HepG2 (cell line): ENCODE results near the gene TSHZ2. TPM values are rescaled to one million over a fixed set of nuclear protein-coding genes. Genes with fewer than 3 reads are reported as not detected.

Experiments
- ATAC-seq: fragments of 200-7000 bp; cut with Tn5 transposase; 3 replicates; pipeline ENCODE4 v1.9.1; 2020; ENCODE audit warnings: mild to moderate bottlenecking, moderate library complexity
- BruUV-seq: library from RNA; stranded (reverse); fragments of 400-500 nt; replicated peaks from 2 replicates; lab custom pipeline; 2021; lab: Mats Ljungman, UMichigan
- CTCF ChIA-PET: fragments of 300-600 bp; formaldehyde crosslinking; extraction: SDS; loops from one replicate; lab custom pipeline; 2021; ENCODE audit warnings: low total read pairs, inconsistent platforms, low intra/inter-chr PET ratio; lab: Yijun Ruan, JAX
- POLR2A ChIA-PET: fragments of 350-600 bp; sonication (Branson Sonifier 250); formaldehyde crosslinking; loops from one replicate; lab custom pipeline; 2020; ENCODE audit warnings: antibody characterized with exemption, inconsistent platforms; lab: Yijun Ruan, JAX
- DNase-seq: peaks from one replicate; pipeline ENCODE4 v3.0.0-alpha.2; 2015; ENCODE audit warnings: low spot score
- FAIRE-seq: peaks from 3 replicates; lab custom pipeline; 2011; peaks lifted over from hg19 to GRCh38; lab: Jason Lieb, UNC
- H2AFZ ChIP-seq: one replicate; pipeline ENCODE4 v1.6.1; 2011; ENCODE audit warnings: low read length, inconsistent platforms
- H3K27ac ChIP-seq: fragments of 300-600 bp; 3 replicates; pipeline ENCODE4 v1.8.0; 2011; ENCODE audit warnings: mixed run types, mild to moderate bottlenecking, mixed read lengths, low read length, inconsistent platforms; ENCODE audit not compliant: insufficient read depth; ENCODE audit errors: extremely low read length
- H3K27me3 ChIP-seq, 2 experiments: fragments of 200-600 bp in 1 of 2; 2 replicates in 1 of 2; 3 replicates in 1 of 2; pipeline versions ENCODE4 v1.6.0 to v1.8.0; 2011; ENCODE audit warnings: low read length in 2 of 2, mild to moderate bottlenecking in 2 of 2, moderate library complexity in 2 of 2, inconsistent platforms in 1 of 2; ENCODE audit not compliant: insufficient read depth in 2 of 2, control insufficient read depth in 1 of 2
- H3K36me3 ChIP-seq, 2 experiments: fragments of 200-600 bp in 1 of 2; replicated peaks in 1 of 2; 2 replicates in 1 of 2; 3 replicates in 1 of 2; pipeline versions ENCODE4 v1.5.1 to v1.8.0; 2011; ENCODE audit warnings: low read length in 2 of 2, inconsistent platforms in 1 of 2; ENCODE audit not compliant: insufficient read depth in 2 of 2, control insufficient read depth in 1 of 2
- H3K4me1 ChIP-seq: 2 replicates; pipeline ENCODE4 v1.5.1; 2012; ENCODE audit warnings: low read length, inconsistent platforms; ENCODE audit not compliant: insufficient read depth
- H3K4me2 ChIP-seq: 2 replicates; pipeline ENCODE4 v1.6.0; 2011; ENCODE audit warnings: low read depth, low read length, inconsistent platforms
- H3K4me3 ChIP-seq, 3 experiments: fragments of 200-600 bp in 1 of 3; sonication (generic), shearing (Covaris generic) in 1 of 3; replicated peaks in 1 of 3; 2 replicates each; pipeline ENCODE4 v1.5.1; 2011 to 2016; ENCODE audit warnings: low read length in 3 of 3, inconsistent platforms in 2 of 3, low read depth in 2 of 3, mild to moderate bottlenecking in 2 of 3, control low read depth in 1 of 3, mixed read lengths in 1 of 3; ENCODE audit not compliant: insufficient read depth in 1 of 3
- H3K79me2 ChIP-seq: one replicate; pipeline ENCODE4 v1.6.1; 2011; ENCODE audit warnings: low read length, inconsistent platforms; ENCODE audit not compliant: insufficient read depth
- H3K9ac ChIP-seq: 2 replicates; pipeline ENCODE4 v1.6.0; 2011; ENCODE audit warnings: mild to moderate bottlenecking, low read depth, low read length, inconsistent platforms; ENCODE audit not compliant: insufficient read depth
- H3K9me3 ChIP-seq: 2 replicates; pipeline ENCODE4 v1.5.1; 2012; ENCODE audit warnings: mild to moderate bottlenecking, low read length
- H4K20me1 ChIP-seq: 2 replicates; pipeline ENCODE4 v1.6.0; 2011; ENCODE audit warnings: inconsistent platforms, mild to moderate bottlenecking, low read length, moderate library complexity; ENCODE audit not compliant: insufficient read depth
- DR1 ChIP-seq: sonication (generic); formaldehyde crosslinking; IDR thresholded peaks from 2 replicates; pipeline ENCODE4 v1.8.0; 2021; ENCODE audit warnings: mild to moderate bottlenecking, missing genetic modification reagents, inconsistent platforms
- DZIP1 ChIP-seq: sonication (generic); formaldehyde crosslinking; IDR thresholded peaks from 2 replicates; pipeline ENCODE4 v1.5.0; 2020; ENCODE audit warnings: mild to moderate bottlenecking, missing genetic modification reagents
- FOSL2 ChIP-seq: sonication (generic); formaldehyde crosslinking; IDR thresholded peaks from 2 replicates; pipeline ENCODE4 v1.4.0; 2020; ENCODE audit warnings: missing genetic modification reagents
- HDAC6 ChIP-seq: fragments of 200-600 bp; sonication (generic); IDR thresholded peaks from 2 replicates; pipeline ENCODE4 v1.7.0; 2017; ENCODE audit warnings: mild to moderate bottlenecking, antibody characterized with exemption, low read length, low read depth
- JUND ChIP-seq: sonication (generic); formaldehyde crosslinking; IDR thresholded peaks from 2 replicates; pipeline ENCODE4 v1.8.0; 2022; ENCODE audit warnings: mild to moderate bottlenecking, missing genetic modification reagents
- NR2F2 ChIP-seq: IDR thresholded peaks from 2 replicates; pipeline ENCODE4 v1.6.1; 2012; ENCODE audit warnings: low read depth, inconsistent platforms, borderline replicate concordance
- RAD51 ChIP-seq: fragments of 450-650 bp; IDR thresholded peaks from 2 replicates; pipeline ENCODE4 v1.6.1; 2016; ENCODE audit warnings: borderline replicate concordance
- ZBTB38 ChIP-seq: sonication (generic); formaldehyde crosslinking; IDR thresholded peaks from 2 replicates; pipeline ENCODE4 v1.5.1; 2020; ENCODE audit warnings: mild to moderate bottlenecking, missing genetic modification reagents
- ZFP91 ChIP-seq: sonication (generic); formaldehyde crosslinking; IDR thresholded peaks from 2 replicates; pipeline ENCODE4 v1.9.0; 2022; ENCODE audit warnings: missing genetic modification reagents, mild to moderate bottlenecking, borderline replicate concordance
- ZNF660 ChIP-seq: sonication (generic); formaldehyde crosslinking; IDR thresholded peaks from 2 replicates; pipeline ENCODE4 v1.5.1; 2020; ENCODE audit warnings: mild to moderate bottlenecking, low read depth, missing genetic modification reagents, borderline replicate concordance
- ZNF800 ChIP-seq: sonication (generic); formaldehyde crosslinking; IDR thresholded peaks from 2 replicates; pipeline ENCODE4 v1.4.0; 2020; ENCODE audit warnings: missing genetic modification reagents
- WGBS: methylation state at CpG from one replicate; pipeline ENCODE4 v1.1.6; 2017; ENCODE audit warnings: low lambda C conversion rate; 5-methylcytosine and 5-hydroxymethylcytosine counted together
- in situ Hi-C: cut with HindIII; loops from 2 replicates; pipeline ENCODE4 v1.10.0; 2017; ENCODE audit warnings: low pct_unique_long_range_greater_than_20kb; ENCODE audit not compliant: extremely low pct_ligation_motif_present
- intact Hi-C: fragments of 100-400 bp; cut with micrococcal nuclease; formaldehyde crosslinking; loops from one replicate; pipeline ENCODE4 v1.10.0; 2022; ENCODE audit not compliant: unreplicated experiment
- polyA plus RNA-seq, 8 experiments: library from polyadenylated mRNA; depleted of rRNA in 3 of 8; stranded (reverse) in 7 of 8; unstranded in 1 of 8; fragments of >200 nt; fragmentation: Illumina TruSeq in 4 of 8; extraction: Trizol in 4 of 8; gene quantifications; 2 replicates each; pipeline versions ENCODE4 v1.2.1 to v1.2.3, GENCODE V29; 2011 to 2016; ENCODE audit warnings: low read depth in 4 of 8, missing spikeins in 1 of 8, mixed read lengths in 1 of 8; ENCODE audit not compliant: insufficient read depth in 1 of 8
- total RNA-seq, 5 experiments: library from RNA; depleted of rRNA; stranded (reverse); fragments of >200 nt; fragmentation: Illumina TruSeq; extraction: Trizol; gene quantifications; 2 replicates each; pipeline ENCODE4 v1.2.3, GENCODE V29; 2016; ENCODE audit warnings: low read depth in 1 of 5

Gene TSHZ2
- total and polyA plus RNA-seq, 2 of the 13 experiments (the other 11 are each of a cell fraction or from before 2014, with no cell fraction given), result 0.01 TPM; not detected in 1

- BruUV-seq, result no TSS peak
- FAIRE-seq (no peak), ATAC-seq (no peak), DNase-seq (no peak)
- H3K9me3 ChIP-seq, result no peaks in the 10 kb centered on the region
- no peak overlapping the region for H3K27ac ChIP-seq
- H3K9ac ChIP-seq, result no peak overlapping the region
- no peaks in the 10 kb centered on the region for H3K79me2 ChIP-seq
- intact Hi-C loops, result no loop called here
- 7% methylated on average over 3 of the region's 3 CpGs for WGBS
- H3K27me3 ChIP-seq, result no peaks in the 10 kb centered on the region; a peak in 1 of 5 replicates
- no peaks in the 10 kb centered on the region for H4K20me1 ChIP-seq
- CTCF ChIA-PET, result no interaction called here
- no peaks in the 10 kb centered on the region for H3K36me3 ChIP-seq
- POLR2A ChIA-PET, result no interaction called here
- H2AFZ ChIP-seq, result no peak overlapping the region
- in situ Hi-C loops, result no loop called here
- H3K4me3 ChIP-seq, result no peak overlapping the region
- TF ChIP-seq NR2F2, result no peak
- no peak for TF ChIP-seq ZFP91 (CRISPR knock-in tag)
- TF ChIP-seq RAD51, result peak; percentile 38; the same call in 1 of the 2 replicates
- TF ChIP-seq JUND (CRISPR knock-in tag), result no peak
- H3K4me2 ChIP-seq, result no peak overlapping the region
- H3K4me1 ChIP-seq, result no peaks in the 10 kb centered on the region
Observed at GRCh38 chr20:53174454-53174853, 202.3 kb downstream of the TSHZ2 start.

- no peaks in the 10 kb centered on the region for H3K79me2 ChIP-seq
- H3K9ac ChIP-seq, result no peak overlapping the region
- in situ Hi-C loops, result no loop called here
- CTCF ChIA-PET, result no interaction called here
- no peak overlapping the region for H3K27ac ChIP-seq
- H3K4me1 ChIP-seq, result no peaks in the 10 kb centered on the region
- no peaks in the 10 kb centered on the region for H3K36me3 ChIP-seq
- no peaks in the 10 kb centered on the region for H3K9me3 ChIP-seq
- BruUV-seq, result no TSS peak
- no peak for FAIRE-seq
- 23% methylated on average over 12 of the region's 12 CpGs for WGBS
- no peaks in the 10 kb centered on the region; a peak in 1 of 5 replicates for H3K27me3 ChIP-seq
- H3K4me2 ChIP-seq, result no peak overlapping the region
- DNase-seq, result no peak
- intact Hi-C loops, result no loop called here
- no peaks in the 10 kb centered on the region for H4K20me1 ChIP-seq
- POLR2A ChIA-PET, result no interaction called here
- no peak overlapping the region for H2AFZ ChIP-seq
- ATAC-seq, result no peak
- no peak overlapping the region for H3K4me3 ChIP-seq
- TF ChIP-seq HDAC6 (no peak), FOSL2 (CRISPR knock-in tag) (no peak), ZNF800 (no peak), DZIP1 (CRISPR knock-in tag) (no peak), ZBTB38 (CRISPR knock-in tag) (no peak), DR1 (CRISPR knock-in tag) (no peak), ZNF660 (no peak)
Observed at GRCh38 chr20:53175135-53175780, 203.1 kb downstream of the TSHZ2 start.
